Muscle layer of duodenum (tissue), 2 donors: Measurements from ENCODE around the gene PYGO1.
"Not testable (repeated sequence)": the region's sequence is repeated elsewhere in the genome, so short reads cannot be mapped to it uniquely, and the experiment has no call there.

Experiments
- H3K27ac ChIP-seq: one replicate; pipeline ENCODE4 v1.7.0; 2013; ENCODE audit warnings: mild to moderate bottlenecking, low read length
- H3K27me3 ChIP-seq: one replicate; pipeline ENCODE4 v1.7.0; 2013; ENCODE audit warnings: low read depth, mild to moderate bottlenecking, control low read depth, low read length
- H3K36me3 ChIP-seq, 2 donors: one replicate each; pipeline ENCODE4 v1.7.0; 2013; ENCODE audit warnings: low read length in 2 of 2, control low read depth in 1 of 2, mild to moderate bottlenecking in 1 of 2; ENCODE audit not compliant: insufficient read depth in 2 of 2, control insufficient read depth in 1 of 2
- H3K4me1 ChIP-seq, 2 donors: one replicate each; pipeline ENCODE4 v1.7.0; 2013; ENCODE audit warnings: low read length in 2 of 2, mild to moderate bottlenecking in 2 of 2, control low read depth in 1 of 2, moderate library complexity in 1 of 2; ENCODE audit not compliant: insufficient read depth in 2 of 2, control insufficient read depth in 1 of 2
- H3K4me3 ChIP-seq, 2 donors: one replicate each; pipeline ENCODE4 v1.7.0; 2013; ENCODE audit warnings: low read length in 2 of 2, low read depth in 1 of 2, mild to moderate bottlenecking in 1 of 2
- H3K9me3 ChIP-seq, 2 donors: one replicate each; pipeline ENCODE4 v1.7.0; 2013; ENCODE audit warnings: low read length in 2 of 2, control low read depth in 1 of 2, mild to moderate bottlenecking in 1 of 2; ENCODE audit not compliant: control insufficient read depth in 1 of 2
- donor health status: healthy.

The PYGO1 gene

GRCh38 chr15:55526559-55527036 is 61.5 kb downstream of the PYGO1 start:
- no peaks in the 10 kb centered on the region for H3K4me1 ChIP-seq
- no peaks in the 10 kb centered on the region for H3K27me3 ChIP-seq
- no peak overlapping the region for H3K4me3 ChIP-seq
- H3K27ac ChIP-seq = no peak overlapping the region
- H3K36me3 ChIP-seq = no peaks in the 10 kb centered on the region
- H3K9me3 ChIP-seq = no peaks in the 10 kb centered on the region

DNA sequence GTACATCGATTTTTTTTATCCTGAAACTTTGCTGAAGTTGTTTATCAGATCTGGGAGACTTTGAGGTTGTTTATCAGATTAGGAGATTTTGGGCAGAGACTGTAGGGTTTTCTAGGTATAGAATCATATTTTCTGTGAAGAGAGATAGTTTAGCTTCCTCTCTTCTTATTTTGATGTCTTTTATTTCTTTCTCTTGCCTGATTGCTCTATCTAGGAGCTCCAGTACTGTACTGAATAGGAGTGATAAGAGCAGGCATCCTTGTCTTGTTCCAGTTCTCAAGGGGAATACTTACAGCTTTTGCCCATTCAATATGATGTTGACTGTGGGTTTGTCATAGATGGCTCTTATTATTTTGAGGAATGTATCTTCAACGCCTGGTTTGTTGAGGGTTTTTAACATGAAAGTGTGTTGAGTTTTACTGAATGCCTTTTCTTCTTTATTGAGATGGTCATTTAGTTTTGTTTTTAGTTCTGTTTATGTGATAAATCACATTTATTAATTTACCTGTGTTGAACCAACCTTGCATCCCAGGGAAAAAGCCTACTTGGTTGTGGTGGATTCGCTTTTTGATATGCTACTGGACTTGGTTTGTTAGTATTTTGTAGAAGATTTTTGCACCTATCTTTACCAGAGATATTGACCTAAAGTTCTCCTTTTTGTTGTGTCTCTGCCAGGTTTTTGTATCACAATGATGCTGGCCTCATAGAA is 65.2 kb downstream of the PYGO1 start:
- Histone ChIP-seq H3K9me3 (no peaks in the 10 kb centered on the region), H3K36me3 (no peaks in the 10 kb centered on the region), H3K4me1 (no peaks in the 10 kb centered on the region), H3K27me3 (no peaks in the 10 kb centered on the region), H3K27ac (no peak overlapping the region), H3K4me3 (no peak overlapping the region)

DNA sequence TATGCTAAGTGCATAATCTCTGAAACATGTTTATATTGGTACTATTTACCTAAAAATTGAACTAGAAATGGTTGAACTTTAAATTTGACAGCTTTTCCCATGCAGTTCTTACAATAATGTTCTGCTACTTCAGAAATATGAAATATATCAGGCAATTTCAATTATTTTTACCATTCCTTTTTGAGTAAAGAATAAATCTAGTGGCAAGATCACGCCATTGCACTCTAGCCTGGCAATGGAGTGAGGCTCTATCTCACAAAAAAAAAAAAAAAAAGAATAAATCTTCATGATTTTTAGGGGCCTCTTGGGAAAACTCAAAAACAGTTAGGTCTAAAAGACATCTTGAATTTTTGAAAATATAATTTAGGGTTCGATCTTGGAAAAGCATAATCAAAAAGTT is 69.5 kb downstream of the PYGO1 start:
- H3K9me3 ChIP-seq = no peaks in the 10 kb centered on the region
- H3K36me3 ChIP-seq = no peaks in the 10 kb centered on the region
- no peak overlapping the region for H3K4me3 ChIP-seq
- H3K4me1 ChIP-seq = no peaks in the 10 kb centered on the region
- H3K27me3 ChIP-seq = no peaks in the 10 kb centered on the region
- H3K27ac ChIP-seq = no peak overlapping the region

- no peak overlapping the region for H3K4me3 ChIP-seq
- H3K27ac ChIP-seq = no peak overlapping the region
- no peaks in the 10 kb centered on the region for H3K27me3 ChIP-seq
- H3K36me3 ChIP-seq = no peaks in the 10 kb centered on the region
- H3K9me3 ChIP-seq = no peaks in the 10 kb centered on the region
- no peaks in the 10 kb centered on the region for H3K4me1 ChIP-seq
Measured at GRCh38 chr15:55518009-55518408, 70.1 kb downstream of the PYGO1 start.

DNA sequence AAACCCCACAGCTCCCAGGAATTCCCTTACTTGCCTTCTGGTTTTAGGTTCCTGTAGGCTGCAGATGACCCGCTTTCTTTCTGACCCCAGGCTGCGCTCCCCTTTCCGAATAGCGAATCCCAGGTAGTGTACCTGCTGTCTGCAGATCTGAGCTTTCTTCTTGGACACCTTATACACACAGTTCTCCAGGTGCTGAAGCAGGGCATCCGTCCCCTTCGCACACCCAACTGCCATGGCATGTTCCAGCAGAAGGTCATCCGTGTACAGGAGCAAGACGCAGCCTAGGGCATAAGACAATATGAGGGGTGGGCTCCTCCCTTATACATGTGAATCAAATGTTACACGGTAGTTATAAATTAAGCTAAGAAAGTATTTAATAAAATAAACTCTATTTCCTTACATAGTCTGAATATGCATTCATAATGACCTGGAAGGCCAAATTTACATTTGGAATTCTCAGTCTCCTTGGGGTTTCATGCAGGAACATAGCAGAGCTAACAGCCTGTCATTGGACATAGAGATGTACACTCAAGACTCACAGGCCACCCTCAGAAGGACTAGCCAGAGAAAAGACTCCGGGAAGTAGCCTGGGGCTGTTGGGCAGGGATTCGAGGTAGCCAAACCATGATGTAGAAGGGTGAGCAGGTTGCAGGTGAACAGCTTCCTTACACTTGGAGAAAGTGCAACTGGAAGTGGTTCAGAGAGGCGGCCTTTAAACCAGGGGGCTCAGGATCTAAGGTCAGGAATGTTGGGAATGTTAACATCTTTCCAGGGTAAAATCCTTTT is 72.0 kb downstream of the PYGO1 start:
- Histone ChIP-seq H3K27me3 (no peaks in the 10 kb centered on the region), H3K4me1 (no peaks in the 10 kb centered on the region), H3K9me3 (no peaks in the 10 kb centered on the region), H3K4me3 (no peak overlapping the region), H3K36me3 (no peaks in the 10 kb centered on the region), H3K27ac (no peak overlapping the region)

GRCh38 chr15:55515491-55515890 is 72.7 kb downstream of the PYGO1 start:
- no peak overlapping the region for H3K27ac ChIP-seq
- no peaks in the 10 kb centered on the region for H3K36me3 ChIP-seq
- H3K4me3 ChIP-seq = no peak overlapping the region
- H3K9me3 ChIP-seq = no peaks in the 10 kb centered on the region
- H3K27me3 ChIP-seq = no peaks in the 10 kb centered on the region
- no peaks in the 10 kb centered on the region for H3K4me1 ChIP-seq

GRCh38 chr15:55514414-55514850 is 73.7 kb downstream of the PYGO1 start:
- H3K4me3 ChIP-seq = no peak overlapping the region
- H3K36me3 ChIP-seq = no peaks in the 10 kb centered on the region

DNA sequence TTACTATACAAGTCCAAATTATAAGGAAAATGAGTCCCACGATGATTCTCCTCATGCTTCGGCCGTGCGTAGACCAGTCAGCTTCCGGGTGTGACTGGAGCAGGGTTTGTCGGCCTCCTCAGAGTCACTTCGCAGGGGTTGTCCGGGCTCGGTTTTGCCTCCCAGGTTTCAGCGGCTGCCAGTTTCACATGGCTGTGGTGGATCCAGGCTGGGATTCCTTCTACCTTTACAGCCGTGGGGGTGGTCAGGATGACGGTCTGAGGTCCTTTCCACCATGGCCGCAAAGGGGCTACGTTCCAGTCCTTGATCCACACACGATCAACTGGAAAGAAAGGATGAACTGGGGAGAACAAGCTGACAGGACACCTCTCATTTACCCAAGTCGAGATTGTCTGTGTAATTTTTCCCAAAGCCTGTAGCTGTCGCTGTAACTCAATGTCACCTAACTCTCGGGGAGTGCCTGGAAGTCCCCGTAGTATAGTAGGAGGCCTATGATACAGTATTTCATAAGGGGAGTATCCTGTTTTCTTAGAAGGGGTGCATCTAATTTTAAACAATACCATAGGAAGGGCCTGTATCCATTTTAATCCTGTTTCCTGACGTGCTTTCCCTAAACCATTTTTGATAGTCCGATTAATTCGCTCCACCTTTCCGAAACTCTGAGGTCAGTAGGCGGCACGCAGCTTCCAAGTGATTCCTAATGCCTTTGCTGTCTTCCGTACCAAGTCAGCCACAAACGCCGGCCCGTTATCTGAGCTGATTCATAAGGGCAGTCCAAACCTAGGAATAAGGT is 74.3 kb downstream of the PYGO1 start:
- H3K4me3 ChIP-seq, H3K27ac ChIP-seq, H3K36me3 ChIP-seq, H3K4me1 ChIP-seq, H3K9me3 ChIP-seq, H3K27me3 ChIP-seq: not testable (repeated sequence)

More at GRCh38 chr15:55514414-55514850, 73.7 kb downstream of the PYGO1 start:
- no peak overlapping the region for H3K27ac ChIP-seq
- no peaks in the 10 kb centered on the region for H3K27me3 ChIP-seq
- no peaks in the 10 kb centered on the region for H3K9me3 ChIP-seq
- no peaks in the 10 kb centered on the region for H3K4me1 ChIP-seq

- Histone ChIP-seq H3K9me3 (no peaks in the 10 kb centered on the region), H3K27me3 (no peaks in the 10 kb centered on the region), H3K4me3 (no peak overlapping the region), H3K27ac (no peak overlapping the region), H3K36me3 (no peaks in the 10 kb centered on the region), H3K4me1 (no peaks in the 10 kb centered on the region)
Measured at GRCh38 chr15:55513152-55513551, 75.0 kb downstream of the PYGO1 start.

DNA sequence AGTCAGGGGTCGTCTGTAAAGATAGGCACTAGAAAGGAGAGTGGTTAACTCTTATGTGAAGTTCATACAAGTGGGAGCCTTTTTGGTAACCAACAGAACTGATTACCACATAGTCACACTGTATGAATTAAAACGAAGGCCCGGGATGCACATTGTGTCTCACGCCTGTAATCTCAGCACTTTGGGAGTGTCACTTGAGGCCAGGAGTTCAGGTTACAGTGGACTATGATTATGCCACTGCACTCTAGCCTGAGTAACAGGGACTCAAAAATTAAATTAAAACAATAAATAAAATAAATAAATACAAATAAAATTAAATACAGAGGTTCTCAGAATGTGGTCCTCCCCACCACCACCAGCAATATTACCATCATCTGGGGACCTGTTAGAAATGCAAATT is 80.6 kb downstream of the PYGO1 start:
- no peak overlapping the region for H3K27ac ChIP-seq
- peaks cover 0 to 2% of the 10 kb centered on the region in 2 donors for H3K9me3 ChIP-seq
- H3K36me3 ChIP-seq = no peaks in the 10 kb centered on the region
- no peak overlapping the region for H3K4me3 ChIP-seq
- H3K27me3 ChIP-seq = no peaks in the 10 kb centered on the region
- no peaks in the 10 kb centered on the region for H3K4me1 ChIP-seq

- H3K27ac ChIP-seq, H3K36me3 ChIP-seq, H3K9me3 ChIP-seq, H3K4me3 ChIP-seq, H3K4me1 ChIP-seq, H3K27me3 ChIP-seq: not testable (repeated sequence)
Measured at GRCh38 chr15:55505407-55505806, 82.7 kb downstream of the PYGO1 start.
